Measurements from ENCODE around the gene MAP3K5.

The MAP3K5 gene

DNA sequence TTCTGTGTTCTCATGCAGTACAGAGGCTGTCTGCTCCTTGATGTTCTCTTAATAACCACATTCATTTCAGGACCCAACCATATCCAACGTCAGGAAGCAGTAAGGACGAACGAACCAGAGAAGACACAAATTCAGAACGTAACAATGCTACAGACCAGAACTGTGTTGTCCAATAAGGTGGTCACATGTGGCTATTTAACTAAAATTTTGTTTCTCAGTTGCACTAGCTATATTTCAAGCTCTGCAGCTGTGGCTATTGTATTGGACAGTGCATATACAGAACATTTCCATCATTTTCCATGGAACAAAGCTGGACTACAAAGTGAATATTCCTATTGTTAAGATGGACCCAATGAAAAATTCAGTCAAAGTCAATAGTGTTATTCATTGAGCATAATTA is 269.1 kb downstream of the MAP3K5 start:
- Histone ChIP-seq H3K79me2 (ENCODE audit: insufficient read depth, low read length) (no peaks in the 10 kb centered on the region), H2AFZ (ENCODE audit: low read depth, low read length, severe bottlenecking) (no peak overlapping the region), H4K20me1 (ENCODE audit: low read depth, low read length) (no peaks in the 10 kb centered on the region), H3K27ac (ENCODE audit: low read depth, low read length) (no peak overlapping the region), H3K4me2 (ENCODE audit: low read depth, low read length, poor library complexity, severe bottlenecking) (no peak overlapping the region), H3F3A (ENCODE audit: insufficient read depth) (no peaks in the 10 kb centered on the region), H3K4me3 (ENCODE audit: insufficient read depth, low read length, poor library complexity, severe bottlenecking) (no peak overlapping the region), H3K9me2 (replicated peaks; ENCODE audit: insufficient read depth, low read length) (no peaks in the 10 kb centered on the region), H3K9ac (ENCODE audit: low read length) (no peak overlapping the region), H3K9me3 (ENCODE audit: insufficient read depth, low read length) (no peaks in the 10 kb centered on the region), H3K36me3 (ENCODE audit: low read length) (no peaks in the 10 kb centered on the region), H3K27me3 (ENCODE audit: low read length) (no peaks in the 10 kb centered on the region)
- no peak for TF ChIP-seq CTCF (IDR thresholded peaks at IDR 0.05; ENCODE audit: insufficient read depth, low read length, poor library complexity, severe bottlenecking)

- H3K9me3 ChIP-seq (ENCODE audit: insufficient read depth, low read length), result no peaks in the 10 kb centered on the region
- H4K20me1 ChIP-seq (ENCODE audit: low read depth, low read length), result no peaks in the 10 kb centered on the region
- no peaks in the 10 kb centered on the region for H3K36me3 ChIP-seq (ENCODE audit: low read length)
- H3K79me2 ChIP-seq (ENCODE audit: insufficient read depth, low read length), result no peaks in the 10 kb centered on the region
- no peak overlapping the region for H3K9ac ChIP-seq (ENCODE audit: low read length)
- no peak overlapping the region for H3K4me3 ChIP-seq (ENCODE audit: insufficient read depth, low read length, poor library complexity, severe bottlenecking)
- no peak overlapping the region for H3K27ac ChIP-seq (ENCODE audit: low read depth, low read length)
- no peak overlapping the region for H2AFZ ChIP-seq (ENCODE audit: low read depth, low read length, severe bottlenecking)
- no peak for TF ChIP-seq CTCF (IDR thresholded peaks at IDR 0.05; ENCODE audit: insufficient read depth, low read length, poor library complexity, severe bottlenecking)
- no peaks in the 10 kb centered on the region for H3K27me3 ChIP-seq (ENCODE audit: low read length)
- H3K4me2 ChIP-seq (ENCODE audit: low read depth, low read length, poor library complexity, severe bottlenecking), result no peak overlapping the region
- no peaks in the 10 kb centered on the region for H3F3A ChIP-seq (ENCODE audit: insufficient read depth)
- no peaks in the 10 kb centered on the region for H3K9me2 ChIP-seq (replicated peaks; ENCODE audit: insufficient read depth, low read length)
Measured at GRCh38 chr6:136522636-136523035, 269.6 kb downstream of the MAP3K5 start.

- Histone ChIP-seq H3K27ac (ENCODE audit: low read depth, low read length) (no peak overlapping the region), H2AFZ (ENCODE audit: low read depth, low read length, severe bottlenecking) (no peak overlapping the region), H3K9ac (ENCODE audit: low read length) (no peak overlapping the region), H3K4me2 (ENCODE audit: low read depth, low read length, poor library complexity, severe bottlenecking) (no peak overlapping the region), H3K36me3 (ENCODE audit: low read length) (no peaks in the 10 kb centered on the region), H3K4me3 (ENCODE audit: insufficient read depth, low read length, poor library complexity, severe bottlenecking) (no peak overlapping the region), H3K27me3 (ENCODE audit: low read length) (no peaks in the 10 kb centered on the region), H3K9me2 (replicated peaks; ENCODE audit: insufficient read depth, low read length) (no peaks in the 10 kb centered on the region), H3K9me3 (ENCODE audit: insufficient read depth, low read length) (no peaks in the 10 kb centered on the region), H3K79me2 (ENCODE audit: insufficient read depth, low read length) (no peaks in the 10 kb centered on the region), H3F3A (ENCODE audit: insufficient read depth) (no peaks in the 10 kb centered on the region), H4K20me1 (ENCODE audit: low read depth, low read length) (no peaks in the 10 kb centered on the region)
- TF ChIP-seq EZH2phosphoT487 (conservative IDR thresholded peaks at IDR 0.05; ENCODE audit: low read length) (no peak), CTCF (IDR thresholded peaks at IDR 0.05; ENCODE audit: insufficient read depth, low read length, poor library complexity, severe bottlenecking) (no peak)
Measured at GRCh38 chr6:136521911-136522310, 270.4 kb downstream of the MAP3K5 start.

DNA sequence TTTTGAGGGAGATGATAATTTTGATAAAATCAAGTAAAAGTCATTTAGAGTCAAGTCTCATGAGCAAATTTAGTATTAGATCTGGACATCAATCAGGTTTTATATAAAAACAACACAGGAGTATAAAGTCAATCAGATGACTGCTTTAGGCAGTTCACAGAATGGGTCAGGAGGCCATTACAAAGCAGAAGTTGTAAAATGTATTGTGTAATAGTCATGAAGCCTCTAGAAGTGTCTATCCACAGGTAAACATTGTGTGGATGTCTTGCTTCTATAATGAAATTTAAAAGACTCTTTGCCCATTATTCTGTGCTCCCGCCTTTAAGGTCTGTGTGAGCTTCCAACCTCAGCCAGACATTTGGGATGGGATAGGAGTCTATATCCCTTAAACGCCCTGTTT is 270.9 kb downstream of the MAP3K5 start:
- Histone ChIP-seq H3K9me2 (replicated peaks; ENCODE audit: insufficient read depth, low read length) (no peaks in the 10 kb centered on the region), H3F3A (ENCODE audit: insufficient read depth) (no peaks in the 10 kb centered on the region), H3K9me3 (ENCODE audit: insufficient read depth, low read length) (no peaks in the 10 kb centered on the region), H3K4me3 (ENCODE audit: insufficient read depth, low read length, poor library complexity, severe bottlenecking) (no peak overlapping the region), H3K4me2 (ENCODE audit: low read depth, low read length, poor library complexity, severe bottlenecking) (no peak overlapping the region), H4K20me1 (ENCODE audit: low read depth, low read length) (no peaks in the 10 kb centered on the region), H3K36me3 (ENCODE audit: low read length) (no peaks in the 10 kb centered on the region), H2AFZ (ENCODE audit: low read depth, low read length, severe bottlenecking) (no peak overlapping the region), H3K9ac (ENCODE audit: low read length) (no peak overlapping the region), H3K27me3 (ENCODE audit: low read length) (no peaks in the 10 kb centered on the region), H3K79me2 (ENCODE audit: insufficient read depth, low read length) (no peaks in the 10 kb centered on the region), H3K27ac (ENCODE audit: low read depth, low read length) (no peak overlapping the region)
- TF ChIP-seq CTCF (IDR thresholded peaks at IDR 0.05; ENCODE audit: insufficient read depth, low read length, poor library complexity, severe bottlenecking), result no peak
- no peak for TF ChIP-seq EZH2phosphoT487 (conservative IDR thresholded peaks at IDR 0.05; ENCODE audit: low read length)
